RPMI8226 (cell line): ENCODE data around the gene LTBP1.
"Not testable (repeated sequence)": the region's sequence is repeated elsewhere in the genome, so short reads cannot be mapped to it uniquely, and the experiment has no call there.

Source experiments
- DNase-seq: peaks from one replicate; pipeline ENCODE4 v3.0.0-alpha.2; 2015

The LTBP1 gene

DNA sequence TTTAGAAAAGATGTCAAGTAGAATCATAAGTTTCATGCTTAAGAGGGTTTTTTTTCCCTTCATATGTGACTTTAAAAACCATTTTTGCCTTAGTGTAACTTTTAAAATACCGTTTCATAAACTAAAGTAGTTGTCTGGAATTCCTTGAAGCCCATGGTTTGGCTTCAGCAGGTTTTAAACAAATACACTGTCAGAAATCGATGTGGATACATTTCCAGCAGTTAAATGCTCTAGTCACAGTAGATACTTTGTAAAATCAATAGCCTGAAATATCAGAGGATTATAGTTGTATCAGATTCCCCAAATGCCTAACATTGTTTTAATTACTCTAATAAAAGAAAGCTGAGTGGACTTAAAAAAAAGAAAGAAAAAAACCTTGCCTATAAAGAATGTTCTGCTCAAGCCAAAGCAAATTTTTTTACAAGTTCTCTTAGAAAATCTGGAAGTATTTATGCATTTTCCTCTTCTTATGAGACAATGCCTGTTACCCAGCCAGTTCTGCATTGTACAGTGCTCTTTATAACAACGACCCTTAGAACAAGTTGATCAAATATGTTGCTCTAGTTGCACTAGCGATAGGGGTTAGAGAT lies 260.5 kb downstream of the LTBP1 start:
- no peak for DNase-seq

DNA sequence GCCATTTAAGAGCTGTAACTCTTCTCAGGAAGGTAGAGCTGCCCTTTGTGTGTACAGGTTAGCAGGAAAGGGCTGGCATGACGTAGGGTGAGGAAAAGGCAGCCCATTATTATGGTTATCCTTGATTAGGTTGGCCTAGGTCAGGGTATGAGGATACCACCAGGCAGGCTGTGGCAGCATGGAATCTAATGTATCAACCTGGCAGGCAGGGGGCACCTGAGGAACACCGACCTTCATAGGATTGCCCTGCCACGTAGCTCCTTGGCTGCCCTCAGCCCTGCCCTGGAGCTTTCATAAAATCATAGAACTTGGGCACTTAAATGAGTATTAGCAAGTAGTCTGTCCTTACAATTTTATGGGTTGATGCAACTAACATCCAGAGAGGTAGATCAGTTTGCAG lies 261.6 kb downstream of the LTBP1 start:
- DNase-seq: no peak

DNA sequence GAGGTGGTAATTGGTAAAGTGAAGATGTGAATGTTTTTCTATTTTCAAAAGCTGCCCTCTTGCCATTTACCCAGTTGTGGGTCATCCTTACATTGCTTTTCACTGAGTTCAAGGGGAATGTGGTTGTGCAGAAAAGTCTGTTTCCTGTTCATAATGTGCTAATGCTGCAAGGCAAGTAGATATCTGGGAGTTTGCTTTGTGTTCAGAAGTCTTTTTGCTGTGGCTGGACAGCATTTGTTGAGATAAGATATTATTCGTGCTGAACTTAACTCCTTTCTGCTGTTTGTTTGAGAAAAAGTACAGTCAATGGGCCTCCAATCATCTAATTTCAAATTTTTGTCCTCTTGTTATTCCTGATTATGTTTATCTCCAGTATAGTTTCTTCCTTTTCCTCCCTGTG lies 263.2 kb downstream of the LTBP1 start:
- DNase-seq: no peak

DNA sequence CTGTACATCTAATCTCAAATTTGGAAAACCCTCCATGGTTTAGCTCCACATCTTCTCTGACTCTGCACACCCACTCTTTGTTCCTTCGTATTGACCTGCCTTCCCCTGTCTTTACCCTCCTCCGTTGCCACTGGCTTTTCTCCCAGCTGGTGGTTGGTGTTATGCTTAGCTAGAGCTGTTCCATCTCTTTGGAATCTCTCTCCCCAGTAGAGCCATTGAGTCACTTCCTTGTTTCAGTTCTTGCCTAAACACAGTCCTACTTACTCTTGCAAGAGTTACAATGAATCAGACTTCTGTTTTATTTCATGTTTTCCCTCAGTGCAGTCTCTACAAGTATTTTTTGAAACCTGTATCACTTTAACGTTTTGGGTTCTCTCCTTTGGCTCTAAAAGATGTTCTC lies 263.9 kb downstream of the LTBP1 start:
- no peak for DNase-seq

DNA sequence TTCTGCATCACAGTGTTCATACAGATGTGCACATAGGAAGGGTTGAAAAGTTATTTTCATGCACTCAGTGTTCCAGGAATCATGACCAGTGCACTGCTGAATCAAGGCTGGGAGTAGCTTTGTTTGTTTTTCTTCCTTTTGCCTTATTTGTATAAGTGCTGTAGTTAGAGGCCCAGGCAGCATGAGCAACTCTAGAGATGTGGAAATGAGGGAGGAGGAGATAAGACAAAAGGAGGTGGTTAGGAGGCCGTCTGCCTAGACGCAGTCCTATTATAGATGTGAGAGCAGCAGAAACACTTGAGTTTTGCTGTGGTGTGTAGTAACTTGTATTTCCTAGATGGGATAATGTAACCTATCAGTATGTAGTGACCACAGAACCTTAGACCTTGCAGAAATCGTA lies 265.4 kb downstream of the LTBP1 start:
- DNase-seq: no peak

DNA sequence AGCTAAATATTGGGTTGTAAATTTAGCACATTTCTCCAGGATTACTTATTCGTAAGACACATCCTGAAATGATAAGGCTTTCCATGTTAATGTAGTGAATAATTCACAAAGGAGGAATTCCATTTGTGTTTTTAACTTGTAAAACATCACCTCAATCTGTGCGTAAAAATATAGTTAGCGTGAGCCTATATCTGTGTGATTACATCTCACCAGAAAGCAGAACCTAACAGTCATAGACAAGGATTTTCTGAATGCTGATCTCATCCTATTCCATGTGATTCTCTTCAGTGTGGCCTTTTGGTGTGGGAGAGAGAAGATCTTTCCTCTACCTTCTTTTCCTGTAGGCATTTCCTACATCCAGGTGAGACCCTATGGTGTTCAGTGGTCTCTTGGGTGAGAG lies 266.5 kb downstream of the LTBP1 start:
- no peak for DNase-seq

DNA sequence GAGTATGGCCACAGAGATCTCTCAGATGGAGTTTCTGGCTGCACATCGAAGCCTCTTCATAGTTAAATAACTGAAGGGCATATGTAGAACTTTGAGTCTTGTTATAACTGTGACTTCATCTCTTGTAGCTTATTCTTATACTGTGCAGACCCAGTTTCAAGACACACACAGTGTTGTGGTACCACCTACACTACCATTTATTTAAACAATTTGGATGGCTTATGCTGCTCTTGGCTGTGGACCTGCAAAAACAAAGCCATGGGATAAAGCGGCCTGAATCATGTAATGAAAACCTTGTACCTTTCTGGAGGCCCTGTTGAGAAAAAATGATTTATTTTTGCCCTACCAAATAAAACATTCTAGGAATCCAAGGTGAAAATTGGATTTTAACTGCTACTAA lies 266.9 kb downstream of the LTBP1 start:
- no peak for DNase-seq

DNA sequence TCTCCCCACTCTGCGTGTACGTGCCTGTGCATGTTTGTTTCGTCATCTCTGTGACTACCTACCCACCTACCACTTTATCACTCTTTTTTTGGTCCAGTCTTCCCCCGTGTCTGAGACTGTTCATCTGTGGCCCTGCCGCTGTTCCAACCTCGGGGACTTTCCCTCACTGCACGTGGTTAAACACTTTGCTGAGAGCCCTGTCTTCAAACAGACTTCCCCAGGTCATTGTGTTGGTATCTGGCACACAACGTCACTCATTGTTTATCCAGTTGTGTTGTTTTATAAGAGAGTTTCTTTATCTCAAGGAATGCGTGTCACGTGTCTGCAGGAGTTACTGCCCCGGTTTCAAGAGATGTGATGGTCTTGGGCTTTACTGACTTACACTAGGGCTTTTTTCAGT lies 267.7 kb downstream of the LTBP1 start:
- no peak for DNase-seq

DNA sequence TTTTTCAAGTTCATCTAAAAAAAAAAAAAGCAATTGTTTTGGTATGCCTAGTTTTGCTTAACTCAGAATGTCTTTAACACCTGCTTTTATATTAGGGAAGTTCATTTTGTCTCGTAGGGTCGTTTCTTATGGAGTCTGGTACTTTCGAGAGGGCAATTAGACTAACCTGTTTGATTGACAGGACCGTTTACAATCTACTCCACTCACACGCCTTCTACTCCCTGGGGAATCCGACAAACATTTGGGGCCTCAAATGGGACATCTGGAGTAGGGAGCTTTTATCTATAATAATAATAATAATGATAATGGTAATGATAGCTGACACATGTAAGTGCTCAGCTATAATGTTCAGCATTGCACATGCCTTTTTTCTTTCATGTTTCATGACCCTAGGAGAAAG lies 268.1 kb downstream of the LTBP1 start:
- DNase-seq: no peak

DNA sequence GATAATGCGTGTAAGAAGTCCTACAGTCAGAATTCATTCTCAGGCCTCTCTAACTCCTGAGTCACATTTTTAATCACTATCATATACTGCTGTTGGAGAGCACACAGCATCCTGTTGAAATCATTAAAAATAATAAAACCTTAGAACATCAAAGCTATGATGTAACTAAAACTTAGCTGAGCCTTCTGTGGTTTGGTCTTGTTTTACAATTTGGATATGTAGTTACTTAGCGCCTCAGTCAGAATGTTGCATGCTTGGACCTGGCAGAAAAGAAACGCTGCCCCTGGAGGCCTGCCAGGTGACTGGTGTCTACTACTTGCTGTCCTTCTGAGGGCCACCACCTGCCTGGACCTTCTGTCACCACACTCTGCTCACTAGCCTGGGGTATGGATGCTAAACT lies 268.5 kb downstream of the LTBP1 start:
- DNase-seq: no peak

DNA sequence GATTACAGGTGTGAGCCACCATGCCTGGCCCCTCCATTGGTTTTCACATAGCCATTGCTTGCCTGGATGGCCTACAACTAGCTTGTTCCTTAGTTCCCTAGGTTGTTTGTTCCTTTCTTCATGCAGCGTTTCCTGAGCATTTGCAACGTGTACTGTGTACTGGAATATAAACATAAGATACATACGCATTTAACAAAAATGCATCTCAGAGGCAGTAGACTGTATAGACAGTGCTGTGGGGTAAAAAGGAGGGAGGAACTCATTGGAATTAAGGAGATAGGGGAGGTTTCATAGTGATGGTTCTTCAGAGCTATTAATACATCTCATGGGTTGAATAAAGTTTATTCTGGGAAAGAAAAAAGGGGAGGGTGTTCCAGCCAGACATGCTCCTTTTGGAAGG lies 269.2 kb downstream of the LTBP1 start:
- DNase-seq: no peak

DNA sequence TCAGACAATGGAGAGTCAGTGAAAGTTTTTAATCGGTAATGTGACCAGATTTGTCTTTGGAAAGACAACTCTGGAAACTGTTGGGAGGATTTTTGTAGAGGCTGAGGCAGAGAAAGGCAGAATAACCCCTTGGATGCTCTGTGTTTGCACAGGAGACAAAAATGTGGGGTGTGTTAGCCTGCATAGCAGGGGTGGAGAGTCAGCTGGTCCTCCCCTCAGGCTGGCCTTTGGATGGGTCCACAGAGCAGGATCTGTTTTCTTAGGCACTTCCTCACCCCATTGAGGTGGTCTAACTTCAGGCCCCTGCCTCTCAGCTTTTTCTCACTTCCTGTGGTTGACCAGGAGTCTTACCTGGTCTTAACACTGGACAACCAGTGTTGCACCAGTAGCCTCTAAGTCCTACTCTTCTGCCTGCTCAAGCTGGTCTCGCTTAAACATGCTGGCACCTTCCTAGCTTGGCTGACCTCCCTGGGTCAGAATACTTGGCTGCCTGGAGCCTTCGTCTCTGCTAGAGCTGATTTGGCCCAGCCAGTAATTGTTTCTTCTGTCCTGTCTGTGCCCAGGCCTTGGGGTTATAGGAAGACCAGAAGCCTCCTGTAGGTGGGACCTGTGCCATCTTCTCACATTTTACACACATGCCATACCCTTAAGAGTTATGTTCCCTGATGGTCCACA lies 269.9 kb downstream of the LTBP1 start:
- no peak for DNase-seq

DNA sequence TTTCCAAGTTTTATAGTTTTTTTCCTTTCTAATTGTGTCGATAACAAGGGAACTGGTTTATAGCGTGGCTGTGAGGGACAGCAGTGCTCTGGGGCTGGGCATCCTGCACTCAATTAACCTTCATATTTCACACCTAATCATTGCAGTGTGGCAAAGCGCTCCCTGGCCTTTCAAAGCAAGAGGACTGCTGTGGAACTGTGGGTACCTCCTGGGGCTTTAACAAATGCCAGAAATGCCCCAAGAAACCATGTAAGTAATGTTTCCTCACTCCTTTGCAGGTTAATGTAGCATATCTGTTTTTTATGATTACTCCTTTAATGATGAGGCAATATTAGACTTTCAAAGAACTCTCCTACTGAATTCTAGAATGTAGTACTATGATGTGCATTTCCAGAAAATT lies 270.7 kb downstream of the LTBP1 start:
- DNase-seq: no peak

DNA sequence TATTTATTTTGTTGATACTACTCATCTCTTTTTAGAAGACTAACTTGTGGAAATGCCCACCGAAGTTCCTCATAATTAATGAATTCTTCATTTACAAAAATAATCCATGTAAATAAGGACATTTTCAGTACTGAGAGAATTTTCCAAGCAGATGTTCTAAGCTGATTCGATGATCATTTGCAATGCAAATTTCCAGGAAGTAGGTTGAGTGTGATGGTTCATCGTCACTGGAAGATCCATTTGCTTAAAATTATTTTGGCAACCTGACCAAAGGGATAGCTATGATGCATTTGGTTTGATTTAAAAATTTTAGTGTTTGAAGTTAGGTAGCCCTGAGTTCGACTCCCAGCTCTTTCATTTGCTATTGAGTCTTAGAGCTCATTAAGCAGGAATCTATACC lies 272.4 kb downstream of the LTBP1 start:
- no peak for DNase-seq

DNA sequence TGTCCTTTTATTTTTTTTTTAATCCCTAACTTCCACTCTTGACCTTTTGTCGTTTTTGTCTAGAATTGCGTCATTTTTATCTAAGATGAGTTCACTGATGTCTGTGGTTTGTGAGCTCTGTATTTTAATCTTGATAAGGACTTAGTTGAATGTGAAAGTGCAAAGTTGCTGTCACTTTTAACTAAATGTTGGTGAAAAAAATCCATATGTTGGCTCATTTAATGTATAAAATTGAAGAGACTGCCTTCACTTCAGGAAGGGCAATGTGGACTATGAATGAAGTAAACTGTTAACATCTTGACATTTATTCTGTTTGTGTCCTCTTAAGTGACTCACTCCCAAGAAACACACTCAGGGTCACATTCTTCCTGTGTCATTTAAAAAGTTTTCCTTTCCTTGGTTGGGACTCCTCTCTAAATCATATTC lies 273.1 kb downstream of the LTBP1 start:
- no peak for DNase-seq

DNA sequence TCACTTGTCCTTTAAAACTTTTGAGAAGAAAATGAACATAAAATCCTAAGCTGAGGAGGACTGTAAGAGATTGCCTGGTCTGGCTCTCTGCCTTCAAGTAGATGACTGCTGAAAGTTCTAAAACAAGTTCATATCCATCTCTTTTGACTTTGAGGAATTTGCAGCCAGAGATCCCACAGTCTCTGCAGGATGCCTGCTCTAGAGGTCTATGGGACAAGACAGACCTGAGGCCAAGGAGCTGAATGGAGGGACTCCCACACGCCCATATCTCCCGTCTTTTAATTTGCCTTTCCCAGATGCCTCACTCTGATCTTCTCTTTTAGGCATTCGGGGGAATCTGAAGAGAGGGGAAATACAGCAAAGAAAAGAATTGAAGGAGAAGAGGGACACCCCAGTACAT lies 273.8 kb downstream of the LTBP1 start:
- no peak for DNase-seq

DNA sequence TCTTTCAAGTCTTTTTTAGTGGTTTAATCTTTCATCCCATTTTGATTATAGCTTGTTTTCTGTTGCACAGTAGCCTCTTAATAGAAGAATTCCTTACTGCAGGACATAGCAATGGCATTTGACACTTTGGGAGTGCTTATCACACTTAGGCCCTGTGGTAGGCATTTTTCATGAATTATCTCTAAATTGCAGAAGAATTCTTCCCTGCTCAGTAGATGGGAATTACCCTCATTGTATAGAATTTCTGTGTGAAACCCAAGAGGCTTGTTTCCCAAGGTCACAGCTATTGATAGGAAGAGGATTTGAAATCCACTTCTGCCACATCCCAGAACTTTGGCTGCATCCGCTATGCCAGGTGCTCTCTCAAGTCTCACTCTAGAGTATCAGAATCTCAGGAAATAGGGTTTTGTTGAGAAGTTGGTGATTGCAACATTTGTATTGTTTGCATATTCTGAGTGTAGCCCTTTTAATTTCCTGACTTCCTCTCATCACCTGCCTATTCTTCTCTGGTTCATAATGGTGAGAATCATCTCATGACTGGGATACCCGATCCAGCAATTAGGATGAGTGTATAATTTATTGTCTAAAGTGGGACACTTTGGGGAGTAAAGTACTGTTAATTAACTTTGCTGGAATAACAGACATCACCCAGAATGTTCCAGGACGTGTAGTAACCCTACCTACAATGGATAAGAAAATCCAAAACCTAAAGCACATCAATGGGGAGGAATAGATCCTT lies 274.5 kb downstream of the LTBP1 start:
- no peak for DNase-seq

DNA sequence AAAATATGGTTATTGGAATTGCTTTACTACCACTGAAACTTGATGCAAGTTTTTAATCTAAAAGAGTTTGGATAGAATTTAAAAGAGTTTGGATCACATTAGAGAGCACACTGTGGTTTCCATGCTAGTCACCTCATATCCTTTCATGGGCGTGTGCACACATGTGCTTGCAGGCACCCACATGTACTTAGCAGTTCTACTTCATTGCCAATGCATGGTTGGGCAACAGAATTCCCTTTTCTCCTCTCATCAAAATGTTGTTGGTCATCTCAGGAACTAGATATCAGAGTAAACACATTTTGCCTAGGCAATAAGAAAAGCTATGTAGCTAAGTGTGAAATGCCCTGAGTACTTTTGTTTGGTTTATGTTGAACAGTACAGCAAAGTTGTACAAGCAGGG lies 275.6 kb downstream of the LTBP1 start:
- no peak for DNase-seq

DNA sequence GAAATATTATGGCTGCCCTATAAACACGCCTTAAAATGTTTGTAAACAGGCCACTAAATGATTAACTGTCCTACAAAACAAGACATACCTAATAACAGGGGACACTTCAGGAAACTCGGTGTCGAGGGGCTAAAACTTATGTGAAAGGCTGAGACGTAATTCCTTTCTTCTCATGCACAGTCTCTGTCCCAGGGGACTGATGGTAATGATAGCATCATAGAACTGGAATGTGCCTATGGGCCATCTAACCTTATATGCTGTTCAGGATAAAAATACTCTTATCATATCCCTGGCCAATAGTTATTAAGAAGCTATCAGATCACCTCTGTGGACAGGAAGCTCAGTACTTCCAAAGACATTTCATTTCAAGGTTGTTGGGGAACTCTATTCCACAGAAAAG lies 277.1 kb downstream of the LTBP1 start:
- DNase-seq: no peak

DNA sequence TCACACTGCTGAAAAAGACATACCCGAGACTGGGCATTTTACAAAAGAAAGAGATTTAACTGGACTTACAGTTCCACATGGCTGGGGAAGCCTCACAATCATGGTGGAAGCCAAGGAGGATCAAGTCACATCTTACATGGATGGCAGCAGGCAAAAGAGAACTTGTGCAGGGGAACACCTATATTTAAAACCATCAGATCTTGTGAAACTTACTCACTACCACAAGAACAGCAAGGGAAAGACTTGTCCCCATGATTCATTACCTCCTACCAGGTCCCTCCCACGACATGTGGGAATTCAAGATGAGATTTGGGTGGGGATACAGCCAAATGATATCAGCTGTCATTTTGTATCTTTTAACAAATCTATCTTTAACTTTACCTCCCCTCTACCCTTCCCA lies 278.6 kb downstream of the LTBP1 start:
- DNase-seq: no peak

DNA sequence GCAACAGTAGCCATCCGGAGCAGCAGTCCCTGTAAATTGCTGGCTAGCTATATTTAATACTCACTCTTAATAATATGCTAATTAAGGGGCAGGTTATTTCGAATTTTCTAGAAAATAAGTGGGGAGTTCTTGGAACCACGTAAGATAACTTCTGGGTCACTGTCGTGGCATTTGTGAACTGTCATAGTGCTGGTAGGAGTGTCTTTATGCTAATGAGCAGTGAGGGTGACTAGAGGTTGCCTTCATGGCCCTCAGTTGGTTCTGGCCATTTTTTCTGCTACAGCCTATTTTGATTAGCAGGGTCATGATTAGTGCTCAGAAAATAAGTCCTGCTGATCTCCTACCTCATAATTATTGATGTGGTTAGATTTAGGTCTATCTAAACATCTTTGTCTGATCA lies 279.8 kb downstream of the LTBP1 start:
- DNase-seq: no peak

DNA sequence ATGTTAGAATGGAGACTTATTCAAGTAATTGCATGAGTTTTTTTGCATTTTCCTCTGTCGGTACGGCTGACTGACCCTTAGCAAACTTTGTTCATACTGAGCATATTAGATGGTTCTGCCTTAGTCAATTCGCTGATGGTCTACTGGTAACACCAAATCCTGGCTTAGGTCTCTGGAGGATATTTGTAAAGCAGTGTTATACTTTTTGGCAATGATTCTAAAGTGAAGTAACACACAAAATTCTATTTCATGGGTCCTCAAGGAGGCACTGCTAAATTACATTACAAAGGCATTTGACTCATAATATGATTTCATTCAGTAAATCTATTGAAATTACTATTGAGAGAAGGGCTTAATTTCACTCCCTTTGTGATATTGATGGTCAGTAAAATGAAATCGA lies 282.9 kb downstream of the LTBP1 start:
- DNase-seq: no peak

DNA sequence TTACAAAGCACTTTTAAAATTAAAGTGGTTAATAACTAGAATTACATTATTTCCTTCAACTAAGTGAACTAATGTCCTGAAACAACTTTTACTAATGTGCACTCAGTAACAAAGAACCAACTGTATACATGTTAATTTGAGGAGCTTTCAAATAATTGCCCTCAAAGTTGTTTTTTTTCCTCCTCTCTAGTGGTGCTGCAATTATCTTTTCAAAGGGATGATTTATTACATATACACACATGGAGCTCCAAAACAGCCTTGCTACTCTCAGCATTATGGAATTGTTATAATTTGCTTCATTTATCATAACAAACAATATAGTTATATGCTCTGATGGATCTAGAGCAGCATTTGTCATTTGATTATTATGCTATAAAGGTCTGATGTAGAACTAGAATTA lies 283.4 kb downstream of the LTBP1 start:
- DNase-seq: no peak

DNA sequence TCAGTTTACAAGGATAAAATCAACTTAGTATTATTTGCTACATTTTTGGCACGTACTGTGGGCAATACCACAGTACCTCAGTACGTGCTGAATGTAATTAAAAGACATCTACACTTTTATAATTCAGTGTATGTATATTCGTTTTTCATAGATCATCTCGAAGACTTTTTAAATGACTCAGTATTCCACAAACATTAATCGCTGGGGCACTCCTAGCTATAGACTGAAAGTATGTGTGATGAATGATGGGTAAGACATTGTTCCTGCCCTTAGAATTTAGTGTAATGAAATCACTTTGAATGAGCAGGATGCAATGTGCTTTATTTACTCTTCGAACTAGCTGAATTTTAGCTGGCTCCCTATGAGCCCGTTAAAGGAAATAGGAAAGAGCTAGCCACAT lies 284.1 kb downstream of the LTBP1 start:
- no peak for DNase-seq

DNA sequence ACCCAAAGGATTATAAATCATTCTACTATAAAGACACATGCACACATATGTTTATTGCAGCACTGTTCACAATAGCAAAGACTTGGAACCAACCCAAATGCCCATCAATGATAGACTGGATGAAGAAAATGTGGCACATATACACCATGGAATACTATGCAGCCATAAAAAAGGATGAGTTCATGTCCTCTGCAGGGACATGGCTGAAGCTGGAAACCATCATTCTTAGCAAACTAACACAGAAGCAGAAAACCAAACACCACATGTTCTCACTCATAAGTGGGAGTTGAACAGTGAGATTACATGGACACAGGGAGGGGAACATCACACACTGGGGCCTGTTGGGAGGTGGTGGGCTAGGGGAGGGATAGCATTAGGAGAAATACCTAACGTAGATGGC lies 288.8 kb downstream of the LTBP1 start:
- DNase-seq: not testable (repeated sequence)
